ELF-1 (cell line): ENCODE results near the gene GPR176.

Source experiments
- DNase-seq: peaks from one replicate; pipeline ENCODE4 v3.0.0-alpha.2; 2016; ENCODE audit warnings: low read depth, low spot score

GPR176 gene, protein sequence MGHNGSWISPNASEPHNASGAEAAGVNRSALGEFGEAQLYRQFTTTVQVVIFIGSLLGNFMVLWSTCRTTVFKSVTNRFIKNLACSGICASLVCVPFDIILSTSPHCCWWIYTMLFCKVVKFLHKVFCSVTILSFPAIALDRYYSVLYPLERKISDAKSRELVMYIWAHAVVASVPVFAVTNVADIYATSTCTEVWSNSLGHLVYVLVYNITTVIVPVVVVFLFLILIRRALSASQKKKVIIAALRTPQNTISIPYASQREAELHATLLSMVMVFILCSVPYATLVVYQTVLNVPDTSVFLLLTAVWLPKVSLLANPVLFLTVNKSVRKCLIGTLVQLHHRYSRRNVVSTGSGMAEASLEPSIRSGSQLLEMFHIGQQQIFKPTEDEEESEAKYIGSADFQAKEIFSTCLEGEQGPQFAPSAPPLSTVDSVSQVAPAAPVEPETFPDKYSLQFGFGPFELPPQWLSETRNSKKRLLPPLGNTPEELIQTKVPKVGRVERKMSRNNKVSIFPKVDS

DNA sequence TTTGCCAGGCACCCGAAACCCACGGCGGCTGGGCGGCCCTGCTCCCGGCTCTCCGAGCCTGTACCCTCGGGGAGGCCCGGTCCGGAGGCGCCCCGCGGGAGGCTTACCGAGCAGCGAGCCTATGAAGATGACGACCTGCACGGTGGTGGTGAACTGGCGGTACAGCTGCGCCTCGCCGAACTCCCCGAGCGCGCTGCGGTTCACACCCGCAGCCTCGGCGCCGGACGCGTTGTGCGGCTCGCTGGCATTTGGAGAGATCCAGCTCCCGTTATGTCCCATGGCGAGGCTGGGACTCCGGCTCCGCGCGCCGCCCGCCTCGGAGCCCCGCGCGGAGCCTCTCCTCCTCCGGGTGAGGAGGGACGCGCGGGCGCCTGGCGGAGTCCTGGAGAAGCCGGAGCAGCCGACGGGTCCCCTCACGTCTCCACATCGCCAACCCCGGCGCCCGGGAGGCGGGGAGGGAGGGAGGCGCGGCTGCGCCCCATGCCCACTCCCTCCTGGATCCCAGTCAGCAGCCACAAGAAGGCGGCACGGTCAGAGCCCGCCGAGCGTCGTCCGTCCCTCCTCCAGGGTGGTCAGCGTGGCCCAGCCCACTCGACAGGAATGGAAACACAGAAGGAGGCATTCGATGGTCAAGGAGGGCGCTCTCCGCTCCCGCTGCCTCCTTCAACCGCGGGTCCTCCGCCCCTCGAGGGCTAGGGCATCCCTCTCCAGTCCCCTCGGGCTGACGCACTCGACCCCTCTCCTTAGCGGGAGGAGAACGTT is at the start of gene GPR176:
TSS of gene GPR176 (minus strand) at position 519 of the 762 bp plus-strand sequence. CDS start at position 279, 240 bp downstream.
- DNase-seq: peak; percentile 66

DNA sequence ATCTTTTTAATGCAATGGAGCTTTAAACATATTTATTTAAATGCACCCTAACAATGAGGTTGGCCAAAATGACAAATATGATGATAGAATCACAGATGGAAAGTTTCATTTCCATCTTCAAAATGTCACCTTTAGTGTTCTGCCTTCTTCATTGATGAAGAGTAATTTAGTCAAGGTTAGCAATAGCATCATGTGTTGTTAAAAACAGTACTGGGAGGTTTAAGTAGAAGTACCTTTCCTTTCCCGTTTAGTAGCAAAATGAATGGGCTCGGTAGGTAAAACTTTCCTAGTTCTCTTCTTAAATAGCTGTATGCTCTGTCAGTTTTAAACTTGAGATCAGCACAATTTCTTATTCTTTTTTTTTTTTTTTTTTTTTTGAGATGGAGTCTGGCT is 48.9 kb upstream of the GPR176 start:
- no peak for DNase-seq

DNA sequence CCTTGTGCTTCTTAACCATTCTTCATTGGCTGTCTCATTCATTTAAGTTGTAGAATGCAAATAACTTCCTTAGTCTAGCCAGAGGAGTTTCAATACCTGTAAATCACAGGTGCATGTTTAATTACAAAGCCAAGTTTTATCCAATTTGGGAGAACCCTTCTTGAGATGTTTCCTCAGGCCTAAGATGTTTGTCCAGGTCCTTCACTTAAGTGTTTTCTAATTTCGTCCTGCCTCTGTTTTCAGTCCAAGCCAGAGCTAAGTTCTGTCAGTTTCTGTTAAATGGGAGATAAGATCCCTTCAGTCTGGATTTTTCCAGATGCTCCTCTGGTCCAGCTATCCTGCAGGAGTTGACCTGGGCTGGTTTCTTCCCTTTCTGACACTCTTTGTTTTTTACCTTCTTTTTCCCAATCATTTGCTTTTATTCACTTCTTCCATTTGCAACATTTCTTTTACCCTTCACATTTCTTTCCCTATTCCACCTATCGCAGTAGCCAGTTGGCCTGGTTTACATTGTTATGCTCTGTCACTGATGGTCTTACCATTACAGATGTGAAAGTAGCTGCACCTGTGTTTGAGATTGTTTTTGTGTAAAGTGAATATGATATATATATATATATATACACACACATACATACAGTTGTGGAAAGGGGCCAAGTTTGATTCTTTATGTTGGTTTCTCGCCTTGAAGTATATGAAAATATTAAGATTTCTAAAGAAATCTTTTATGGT is 48.4 kb upstream of the GPR176 start:
- DNase-seq: no peak

DNA sequence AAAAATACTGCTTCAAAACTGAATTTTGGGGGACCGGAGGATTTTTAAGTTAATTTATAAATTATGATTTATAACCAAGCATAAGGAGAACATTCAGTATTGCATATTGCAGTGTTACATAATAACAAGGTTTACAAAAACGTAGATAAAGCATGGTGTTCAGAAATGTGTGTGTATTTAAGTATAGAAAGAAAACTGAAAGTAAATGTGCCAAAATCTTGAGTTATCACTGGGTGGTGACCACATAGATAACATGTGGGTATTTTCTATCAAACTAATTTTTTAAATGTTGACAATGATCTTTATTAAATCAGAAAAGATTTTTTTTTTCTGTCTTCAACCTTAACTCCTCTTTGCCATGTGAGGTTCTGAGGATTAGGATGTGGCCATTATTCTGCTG is 46.5 kb upstream of the GPR176 start:
- DNase-seq: no peak

DNA sequence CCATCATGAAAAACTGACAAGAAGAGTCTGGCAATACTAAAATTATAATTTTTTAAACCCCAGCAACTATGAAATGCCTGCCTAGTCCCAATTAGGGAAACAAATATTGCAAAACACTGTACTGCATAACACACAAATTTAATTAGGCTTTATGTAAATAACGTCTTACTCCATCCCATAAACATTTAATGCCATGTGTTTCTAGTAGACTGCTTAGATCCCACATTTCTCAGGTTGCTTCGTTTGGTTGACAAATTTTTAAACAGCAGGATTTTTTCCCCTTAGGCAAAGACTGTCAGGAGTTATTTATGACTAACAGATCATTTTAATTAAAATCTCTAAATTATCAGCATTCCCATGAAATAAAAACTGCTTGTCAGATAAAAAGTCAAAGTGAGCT is 43.7 kb upstream of the GPR176 start:
- no peak for DNase-seq

DNA sequence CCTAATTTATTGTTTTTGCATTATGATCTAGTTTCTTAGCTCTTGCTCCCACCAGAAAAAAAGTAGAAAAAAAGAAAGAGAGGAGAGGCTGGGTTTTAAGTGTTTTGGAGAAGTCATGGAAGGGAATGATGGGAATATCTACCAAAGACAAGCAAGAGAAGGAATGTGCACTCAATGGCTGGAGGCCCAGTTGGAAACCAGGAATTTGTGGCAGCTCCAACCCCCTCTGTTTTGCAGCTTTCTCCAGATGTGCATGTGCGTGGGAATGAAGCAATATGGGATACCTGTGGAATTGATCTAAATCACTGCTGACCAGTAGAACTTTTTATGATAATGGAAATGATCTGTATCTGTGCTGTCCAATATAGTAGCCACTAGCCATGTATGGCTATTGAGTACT is 41.0 kb upstream of the GPR176 start:
- DNase-seq: no peak

DNA sequence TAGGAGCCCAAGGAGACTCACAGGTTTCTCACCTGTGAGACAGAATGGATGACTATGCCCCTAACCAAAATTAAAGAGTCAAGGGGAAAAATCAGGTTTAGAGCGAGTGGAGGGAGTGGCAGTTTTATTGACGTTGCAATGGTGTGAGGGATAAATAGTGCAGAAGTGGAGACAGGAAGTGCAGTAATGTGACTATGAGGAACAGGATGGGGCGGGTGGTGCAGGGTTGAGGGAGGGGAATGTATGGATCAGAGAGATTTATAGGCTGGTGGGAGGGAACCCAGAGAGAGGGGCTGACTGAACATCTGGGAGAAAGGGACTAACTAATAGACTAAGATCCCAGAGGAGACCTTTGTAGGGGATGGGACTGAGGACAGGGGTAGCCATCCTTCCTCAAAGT is 40.3 kb upstream of the GPR176 start:
- no peak for DNase-seq

DNA sequence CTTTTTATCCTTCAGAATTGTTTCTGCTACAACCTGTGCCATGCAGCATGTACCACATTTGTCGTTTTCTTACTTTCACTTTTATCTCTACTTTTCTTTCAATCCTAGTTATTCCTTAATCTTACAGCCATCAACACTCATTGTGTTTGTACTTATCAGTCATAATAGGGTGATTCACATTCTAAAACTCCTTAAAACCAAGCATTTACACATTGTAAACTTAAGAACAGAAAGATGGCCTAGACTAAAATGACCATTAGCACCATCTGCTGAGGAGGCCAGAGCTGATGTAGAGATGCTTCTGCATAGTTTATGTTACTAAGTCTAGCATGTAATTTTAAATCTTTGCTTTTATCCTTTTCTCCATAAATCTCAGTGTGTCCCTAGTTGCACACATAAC is 39.3 kb upstream of the GPR176 start:
- DNase-seq: no peak

DNA sequence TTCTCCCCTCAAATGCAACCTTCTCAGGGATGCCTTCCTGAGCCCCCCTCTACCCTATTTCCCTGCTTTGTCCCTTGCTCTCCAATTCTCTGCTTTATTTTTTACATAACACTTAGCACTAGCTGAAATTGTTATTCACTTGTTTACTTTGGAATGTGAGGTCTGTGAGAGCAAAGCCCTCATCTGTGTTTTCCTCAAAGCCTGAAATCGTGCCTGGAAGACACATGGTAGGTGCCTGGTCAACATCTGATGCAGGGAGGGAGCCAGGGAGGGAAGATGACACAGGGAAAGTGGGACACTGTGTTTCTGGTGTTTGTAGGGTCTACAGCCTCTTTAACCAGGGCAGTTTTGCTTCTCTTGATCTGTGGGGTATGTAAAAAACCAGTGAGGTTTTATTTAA is 37.4 kb upstream of the GPR176 start:
- no peak for DNase-seq

DNA sequence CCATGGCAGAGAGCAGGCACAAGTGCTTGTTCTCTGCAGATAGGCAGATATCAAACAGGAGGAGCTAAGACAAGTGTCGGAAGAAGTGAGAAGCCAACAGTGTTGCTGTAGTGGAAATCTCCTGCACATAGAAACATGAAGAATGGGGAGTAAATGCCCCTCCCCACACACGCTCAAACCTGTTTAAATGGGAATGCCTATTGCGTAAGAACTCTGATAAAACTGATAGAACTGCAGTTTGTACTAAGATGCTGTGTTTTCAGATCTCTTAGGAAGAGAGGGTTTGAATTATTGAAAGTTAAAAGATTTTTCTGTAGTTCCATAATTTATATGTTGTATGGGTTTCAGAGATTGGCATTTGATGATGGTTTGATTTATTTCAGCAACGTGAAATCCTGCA is 33.5 kb upstream of the GPR176 start:
- DNase-seq: no peak

DNA sequence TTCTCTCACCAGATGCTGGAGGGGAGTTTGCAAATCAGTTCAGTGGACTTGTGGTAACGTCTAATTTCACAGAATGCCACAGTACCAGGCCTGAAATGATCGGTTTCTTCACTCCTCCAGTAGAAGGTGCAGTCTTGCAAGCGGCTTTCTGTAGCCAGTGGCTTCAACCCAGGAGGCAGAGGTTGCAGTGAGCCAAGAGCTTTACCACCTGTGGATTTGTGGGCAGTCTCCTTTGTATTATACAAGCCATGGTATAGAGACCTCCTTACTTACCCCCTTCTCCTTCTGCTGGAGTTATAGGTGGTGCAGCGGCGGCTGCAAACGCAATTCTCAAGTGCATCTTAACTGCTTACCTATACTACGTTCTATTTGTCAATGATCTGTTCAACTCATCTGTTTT is 31.5 kb upstream of the GPR176 start:
- DNase-seq: no peak

DNA sequence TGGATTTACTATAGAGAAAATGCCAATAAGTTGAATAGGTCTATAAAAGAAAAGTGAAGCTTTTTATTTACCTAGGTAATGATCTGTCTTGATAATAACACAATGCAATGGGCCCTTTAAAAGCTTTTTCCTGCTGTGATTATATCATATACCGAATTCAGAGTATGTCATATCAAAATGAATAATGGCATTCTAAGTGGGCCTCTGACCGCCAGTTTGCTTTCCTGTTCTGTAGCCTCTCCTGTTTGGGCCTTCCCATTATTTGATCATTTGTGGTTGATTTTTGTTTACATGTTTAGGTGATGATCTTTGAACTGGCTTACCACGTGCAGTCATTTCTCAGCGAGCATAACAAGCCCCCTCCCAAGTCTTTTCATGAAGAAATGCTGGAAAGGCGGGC is 28.8 kb upstream of the GPR176 start:
- DNase-seq: no peak

DNA sequence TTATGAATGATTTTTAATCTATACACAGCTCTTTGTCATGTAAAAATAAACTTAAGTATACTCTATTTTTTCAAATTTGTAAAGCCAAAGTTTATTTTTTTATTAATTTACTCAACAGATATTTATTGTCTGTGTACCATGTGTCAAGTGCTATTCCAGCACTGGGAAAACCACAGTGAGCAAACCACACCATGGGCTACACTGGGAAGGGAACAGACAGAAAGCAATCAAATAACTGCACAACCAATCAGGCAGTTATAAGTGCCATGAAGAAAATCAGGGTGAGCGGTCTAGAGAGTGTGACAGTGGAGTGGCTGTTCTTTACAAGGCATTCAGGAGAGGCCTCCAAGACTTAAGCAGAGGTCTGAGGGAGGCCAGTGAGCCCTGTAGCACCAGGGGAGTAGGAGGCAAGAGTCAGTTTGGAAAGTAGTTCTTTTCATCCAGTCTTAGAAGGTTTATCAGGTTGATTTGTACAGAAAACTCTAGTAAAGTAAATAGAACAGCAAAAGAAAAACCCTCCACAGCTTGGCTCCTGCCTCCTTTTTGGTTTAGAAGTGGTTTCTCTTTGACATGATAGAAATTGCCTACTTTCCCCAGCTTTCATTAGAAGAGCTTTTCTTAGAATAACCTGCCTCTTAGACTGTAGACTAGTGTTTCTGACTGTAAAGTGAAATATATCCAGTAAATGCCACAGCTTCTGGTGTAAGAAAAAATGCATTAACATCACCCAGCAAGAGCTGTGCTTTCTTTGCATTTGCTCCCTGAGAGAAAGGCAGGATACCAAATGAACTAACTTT is 27.5 kb upstream of the GPR176 start:
- no peak for DNase-seq

DNA sequence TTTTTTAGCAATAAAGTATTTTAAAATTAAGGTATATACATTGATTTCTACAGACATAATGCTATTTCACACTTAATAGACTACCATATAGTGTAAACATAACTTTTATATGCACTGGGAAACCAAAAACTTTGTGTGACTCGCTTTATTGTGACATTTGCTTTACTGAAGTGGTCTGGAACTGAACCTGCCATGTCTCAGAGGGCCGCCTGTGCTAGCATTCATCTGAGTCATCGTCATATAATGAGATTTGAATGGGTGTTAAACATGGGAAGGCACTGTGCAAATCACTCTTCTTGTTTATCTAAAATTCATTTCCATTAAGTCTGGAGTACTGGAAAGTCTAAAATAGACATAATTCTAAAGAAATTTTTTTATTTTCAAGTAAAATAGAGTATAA is 26.8 kb upstream of the GPR176 start:
- no peak for DNase-seq

DNA sequence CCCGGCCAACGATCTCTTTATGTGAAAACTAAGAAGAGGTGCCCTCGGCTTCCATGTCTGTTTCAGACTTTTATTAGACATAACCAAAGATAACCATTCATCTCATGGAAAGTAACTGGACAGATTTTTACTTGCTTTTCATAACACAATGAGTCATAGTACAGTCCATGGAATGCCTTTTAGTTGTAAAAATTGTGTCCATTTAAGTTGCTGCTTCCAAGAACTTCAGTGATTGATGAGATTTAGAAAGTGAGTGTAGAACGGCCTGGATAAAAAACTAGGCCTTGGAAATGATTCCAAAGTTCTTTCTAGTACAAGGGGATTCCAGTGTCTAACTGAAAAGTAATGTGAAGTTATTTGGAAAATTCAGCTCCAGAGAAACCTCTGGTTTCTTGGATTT is 24.7 kb upstream of the GPR176 start:
- DNase-seq: no peak

DNA sequence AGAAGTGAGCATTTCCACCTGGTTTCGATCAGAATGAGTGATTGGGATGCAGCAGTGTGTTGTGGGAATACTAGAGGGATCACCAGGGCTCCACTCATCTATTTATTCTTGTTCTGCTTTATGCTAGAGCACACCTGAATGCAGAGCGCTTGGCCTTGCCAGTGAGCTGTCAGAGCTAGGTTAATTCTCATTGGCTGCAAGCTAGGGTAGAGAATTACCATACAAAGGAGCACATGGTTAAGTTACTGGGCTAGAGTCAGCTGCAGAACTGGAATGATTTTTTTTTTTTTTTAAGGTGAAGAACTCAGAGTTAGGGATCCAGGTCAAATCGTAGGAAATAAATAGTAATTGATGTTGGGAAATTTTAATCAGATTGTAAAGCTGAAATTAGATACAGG is 22.7 kb upstream of the GPR176 start:
- no peak for DNase-seq

DNA sequence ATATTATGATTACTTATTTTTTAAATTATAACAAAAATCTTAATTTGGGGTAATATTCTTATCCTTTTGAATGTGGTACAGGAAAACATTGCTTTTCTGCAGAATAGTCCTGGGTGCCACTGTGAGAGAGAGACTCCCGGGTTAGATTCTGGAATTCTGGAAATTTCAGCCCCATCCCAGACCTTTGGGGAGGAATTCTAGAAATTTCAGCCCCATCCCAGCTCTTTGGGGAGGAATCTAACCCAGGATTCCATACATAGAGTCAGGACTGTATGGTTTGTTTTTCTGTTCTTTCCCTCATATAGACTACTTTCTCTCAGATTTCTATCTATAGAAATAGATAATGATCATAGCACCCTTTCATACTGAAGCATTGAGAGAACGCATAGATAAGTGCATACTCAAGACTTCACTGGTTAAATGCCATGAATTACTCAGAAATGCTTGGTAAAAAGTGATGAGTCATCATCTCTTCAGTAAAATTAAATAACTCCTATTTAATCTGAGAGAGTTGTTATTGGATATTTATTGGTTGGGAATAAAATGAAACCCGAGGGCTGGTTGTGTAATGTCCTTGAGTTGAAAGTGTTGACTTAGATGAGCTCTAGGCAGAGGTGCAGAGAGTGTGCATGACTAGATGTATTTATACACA is 22.2 kb upstream of the GPR176 start:
- no peak for DNase-seq

DNA sequence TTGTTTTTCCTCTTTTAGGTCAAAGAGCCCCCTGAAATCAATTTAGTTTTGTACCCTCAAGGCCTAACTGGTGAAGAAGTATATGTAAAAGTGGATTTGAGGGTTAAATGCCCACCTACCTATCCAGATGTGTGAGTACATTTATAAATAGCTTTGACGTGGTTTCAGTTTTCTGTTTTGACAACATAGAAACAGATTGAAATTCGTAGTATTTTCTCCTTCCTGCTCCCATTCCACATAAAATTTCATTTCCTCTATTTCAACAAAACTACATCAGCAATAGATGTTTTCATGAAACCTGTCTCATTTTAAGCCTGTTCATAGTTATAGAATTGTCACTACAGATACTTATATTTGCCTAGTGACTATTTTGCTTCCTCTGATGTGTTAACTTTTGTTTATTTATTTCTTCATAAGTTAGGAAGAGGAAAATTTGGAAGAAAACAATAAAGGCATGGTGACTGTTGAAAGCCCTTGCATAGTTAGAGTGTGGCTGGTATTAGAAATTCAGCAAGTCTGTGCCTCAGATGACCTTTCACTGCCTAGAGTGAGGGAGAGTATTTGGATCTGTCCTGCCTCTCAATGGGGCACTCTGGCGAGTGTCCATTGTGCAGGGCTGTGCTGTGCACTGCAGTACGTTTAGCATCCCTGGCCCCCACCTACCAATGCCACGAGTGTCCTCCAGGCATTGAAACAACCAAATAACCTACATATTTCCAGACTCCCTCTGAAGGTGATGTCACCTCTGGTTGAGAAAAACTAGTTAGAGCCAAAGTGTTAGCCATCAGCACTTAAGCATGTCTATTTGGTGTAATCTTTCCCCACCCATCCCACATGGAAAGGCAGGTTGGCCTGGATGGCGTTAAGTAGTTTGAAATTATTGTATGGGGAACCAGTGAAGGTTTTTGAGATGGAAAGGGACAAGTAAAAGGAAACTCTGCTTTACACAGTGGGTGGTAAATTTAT is 19.7 kb upstream of the GPR176 start:
- DNase-seq: no peak

DNA sequence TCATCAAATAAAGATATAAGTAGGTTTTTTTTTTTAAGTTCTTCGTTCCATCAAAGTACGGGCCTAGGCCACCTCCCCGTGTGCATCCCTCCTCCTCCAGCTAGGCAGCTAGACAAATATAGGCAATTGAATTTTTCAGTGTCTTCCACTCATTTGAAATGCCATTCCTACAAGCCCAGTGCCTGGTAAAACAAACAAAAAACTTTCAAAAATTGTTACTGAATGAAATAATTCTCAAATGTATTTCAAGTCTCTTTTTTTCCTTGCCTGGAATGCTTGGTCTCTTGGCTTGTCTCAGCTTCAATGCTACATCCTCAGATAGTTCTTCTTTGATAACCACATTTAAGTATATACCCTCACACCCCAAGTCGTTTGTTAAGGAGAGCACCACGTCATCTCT is 17.6 kb upstream of the GPR176 start:
- DNase-seq: no peak

DNA sequence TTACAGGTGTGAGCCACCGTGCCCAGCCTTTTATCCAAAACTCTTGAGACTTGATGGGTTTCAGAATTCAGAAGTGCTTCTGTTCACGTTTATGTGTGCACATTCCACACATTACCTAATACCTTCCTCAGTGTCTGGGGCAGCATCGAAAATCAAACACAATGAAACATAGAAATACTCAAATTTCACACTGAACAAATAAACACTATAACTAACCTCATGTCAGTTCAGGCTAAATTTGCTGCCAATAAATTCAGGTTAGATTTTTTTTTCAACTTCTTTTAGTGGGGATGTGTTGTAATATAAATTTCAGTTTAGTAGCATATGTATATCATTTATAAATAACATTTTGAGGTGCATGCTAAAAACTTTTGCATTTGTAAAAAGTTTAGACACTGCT is 16.6 kb upstream of the GPR176 start:
- DNase-seq: no peak
